Right atrium auricular region (tissue), 2 donors: ENCODE results near the gene ACSL3. TPM values are rescaled to one million over a fixed set of nuclear protein-coding genes. Genes with fewer than 3 reads are reported as not detected.
"Not testable (repeated sequence)": the region's sequence is repeated elsewhere in the genome, so short reads cannot be mapped to it uniquely, and the experiment has no call there.

Experiments used
- DNase-seq: peaks from one replicate; pipeline ENCODE4 v3.0.0-alpha.2; 2019; ENCODE audit warnings: low spot score
- H3K27ac ChIP-seq, 2 donors: fragments of 200-600 bp; sonication (generic); 1 replicate in 1 of 2; 2 replicates in 1 of 2; pipeline ENCODE4 v1.5.1; 2016 to 2019
- H3K27me3 ChIP-seq, 2 donors: fragments of 200-600 bp; sonication (generic); one replicate each; pipeline versions ENCODE4 v1.5.1 to v1.6.0; 2017 to 2019
- H3K36me3 ChIP-seq: fragments of 200-600 bp; sonication (generic); one replicate; pipeline ENCODE4 v1.5.1; 2016
- H3K4me1 ChIP-seq, 2 donors: fragments of 200-600 bp; sonication (generic); one replicate each; pipeline versions ENCODE4 v1.5.1 to v1.6.0; 2017 to 2019
- H3K4me3 ChIP-seq, 2 donors: fragments of 200-600 bp; sonication (generic); 1 replicate in 1 of 2; 2 replicates in 1 of 2; pipeline ENCODE4 v1.5.1; 2017 to 2019; ENCODE audit warnings: mild to moderate bottlenecking in 1 of 2, moderate library complexity in 1 of 2
- H3K9me3 ChIP-seq, 2 donors: fragments of 200-600 bp; sonication (generic); one replicate each; pipeline ENCODE4 v1.5.1; 2019
- CTCF ChIP-seq, 2 donors: fragments of 200-600 bp; sonication (generic); IDR thresholded peaks; one replicate each; pipeline ENCODE4 v1.5.1; 2019; ENCODE audit warnings: antibody characterized with exemption in 2 of 2
- total RNA-seq, 2 donors: library from RNA; depleted of rRNA; stranded (reverse); fragments of >200 nt; gene quantifications; one replicate each; pipeline ENCODE4 v1.1.0, GENCODE V29; 2016

The ACSL3 gene
- total RNA-seq, 2 donors from 2014 or later, result 29.0 to 35.7 TPM

GRCh38 chr2:222846003-222846402 is 14.8 kb upstream of the ACSL3 start:
- no peak for DNase-seq
- Histone ChIP-seq H3K27me3 (no peaks in the 10 kb centered on the region), H3K4me1 (no peaks in the 10 kb centered on the region), H3K9me3 (no peaks in the 10 kb centered on the region), H3K36me3 (no peaks in the 10 kb centered on the region), H3K27ac (no peak overlapping the region), H3K4me3 (no peak overlapping the region)
- TF ChIP-seq CTCF (IDR thresholded peaks at IDR 0.05), result no peak

- H3K4me1 ChIP-seq, H3K36me3 ChIP-seq, H3K27me3 ChIP-seq, DNase-seq, H3K27ac ChIP-seq, H3K9me3 ChIP-seq, H3K4me3 ChIP-seq: not testable (repeated sequence)
Measured at GRCh38 chr2:222848031-222848430, 12.8 kb upstream of the ACSL3 start.

- no peak for TF ChIP-seq CTCF (IDR thresholded peaks at IDR 0.05)
- no peak for DNase-seq
- no peak overlapping the region for H3K27ac ChIP-seq
- H3K9me3 ChIP-seq, result no peaks in the 10 kb centered on the region
- no peaks in the 10 kb centered on the region for H3K4me1 ChIP-seq
- H3K27me3 ChIP-seq, result no peaks in the 10 kb centered on the region
- H3K4me3 ChIP-seq, result no peak overlapping the region
- H3K36me3 ChIP-seq, result no peaks in the 10 kb centered on the region
Measured at GRCh38 chr2:222848862-222849261, 12.0 kb upstream of the ACSL3 start.

- Histone ChIP-seq H3K27me3 (no peaks in the 10 kb centered on the region), H3K4me3 (no peak overlapping the region), H3K9me3 (no peaks in the 10 kb centered on the region), H3K4me1 (no peaks in the 10 kb centered on the region), H3K27ac (no peak overlapping the region), H3K36me3 (no peaks in the 10 kb centered on the region)
- no peak for TF ChIP-seq CTCF (IDR thresholded peaks at IDR 0.05)
- no peak for DNase-seq
Measured at GRCh38 chr2:222851956-222852617, 8.7 kb upstream of the ACSL3 start.

- DNase-seq, result no peak
- Histone ChIP-seq H3K4me1 (peaks cover 0 to 7% of the 10 kb centered on the region in 2 donors), H3K27me3 (no peaks in the 10 kb centered on the region), H3K27ac (no peak overlapping the region), H3K9me3 (no peaks in the 10 kb centered on the region), H3K4me3 (no peak overlapping the region), H3K36me3 (no peaks in the 10 kb centered on the region)
- TF ChIP-seq CTCF (IDR thresholded peaks at IDR 0.05), result no peak
Measured at GRCh38 chr2:222854773-222855700, 5.8 kb upstream of the ACSL3 start.
